Stomach smooth muscle (tissue), 2 donors: ENCODE measurements around the gene FOXK1.
"Not testable (repeated sequence)": the region's sequence is repeated elsewhere in the genome, so short reads cannot be mapped to it uniquely, and the experiment has no call there.

Experiments
- H3K27ac ChIP-seq: one replicate; pipeline ENCODE4 v1.7.0; 2013; ENCODE audit warnings: mild to moderate bottlenecking, low read length, inconsistent platforms
- H3K27me3 ChIP-seq, 2 donors: one replicate each; pipeline ENCODE4 v1.7.0; 2013; ENCODE audit warnings: low read length in 2 of 2; ENCODE audit not compliant: insufficient read depth in 2 of 2, control insufficient read depth in 1 of 2
- H3K36me3 ChIP-seq, 2 donors: one replicate each; pipeline ENCODE4 v1.7.0; 2013; ENCODE audit warnings: low read length in 2 of 2; ENCODE audit not compliant: control insufficient read depth in 2 of 2, insufficient read depth in 2 of 2
- H3K4me1 ChIP-seq: one replicate; pipeline ENCODE4 v1.7.0; 2013; ENCODE audit warnings: low read length; ENCODE audit not compliant: control insufficient read depth, insufficient read depth
- H3K4me3 ChIP-seq, 2 donors: one replicate each; pipeline ENCODE4 v1.7.0; 2013; ENCODE audit warnings: low read length in 2 of 2
- H3K9ac ChIP-seq, 2 donors: one replicate each; pipeline ENCODE4 v1.7.0; 2013; ENCODE audit warnings: low read length in 2 of 2, mild to moderate bottlenecking in 1 of 2
- H3K9me3 ChIP-seq, 2 donors: one replicate each; pipeline ENCODE4 v1.7.0; 2013; ENCODE audit warnings: low read length in 2 of 2; ENCODE audit not compliant: control insufficient read depth in 2 of 2
- donor health status: healthy.
- donor health status: Pancreatic carcinoma.

Gene FOXK1

GRCh38 chr7:4687956-4688355 lies 5.9 kb downstream of the FOXK1 start:
- H3K9me3 ChIP-seq = no peaks in the 10 kb centered on the region
- no peak overlapping the region for H3K4me3 ChIP-seq
- H3K36me3 ChIP-seq = no peaks in the 10 kb centered on the region
- H3K4me1 ChIP-seq = peaks cover 49% of the 10 kb centered on the region
- H3K27me3 ChIP-seq = no peaks in the 10 kb centered on the region
- no peak overlapping the region for H3K27ac ChIP-seq
- H3K9ac ChIP-seq = no peak overlapping the region

GRCh38 chr7:4689151-4689550 lies 7.1 kb downstream of the FOXK1 start:
- no peak overlapping the region for H3K9ac ChIP-seq
- H3K9me3 ChIP-seq = no peaks in the 10 kb centered on the region
- no peaks in the 10 kb centered on the region for H3K36me3 ChIP-seq
- H3K4me3 ChIP-seq = no peak overlapping the region
- H3K27ac ChIP-seq = no peak overlapping the region
- no peaks in the 10 kb centered on the region for H3K27me3 ChIP-seq
- H3K4me1 ChIP-seq = peaks cover 51% of the 10 kb centered on the region

GRCh38 chr7:4689668-4690067 lies 7.6 kb downstream of the FOXK1 start:
- peak overlapping the region in 1 of 2 donors; percentile 13 for H3K9ac ChIP-seq
- H3K4me3 ChIP-seq = peak overlapping the region in 1 of 2 donors; percentile 57
- H3K27ac ChIP-seq = peak overlapping the region; percentile 18
- H3K4me1 ChIP-seq = peaks cover 51% of the 10 kb centered on the region
- no peaks in the 10 kb centered on the region for H3K36me3 ChIP-seq
- no peaks in the 10 kb centered on the region for H3K9me3 ChIP-seq
- no peaks in the 10 kb centered on the region for H3K27me3 ChIP-seq

GRCh38 chr7:4690953-4691856 lies 9.1 kb downstream of the FOXK1 start:
- Histone ChIP-seq H3K4me1 (peaks cover 51% of the 10 kb centered on the region), H3K4me3 (no peak overlapping the region), H3K36me3 (no peaks in the 10 kb centered on the region), H3K27ac (no peak overlapping the region), H3K27me3 (no peaks in the 10 kb centered on the region), H3K9ac (no peak overlapping the region), H3K9me3 (no peaks in the 10 kb centered on the region)

GRCh38 chr7:4692055-4692454 lies 10.0 kb downstream of the FOXK1 start:
- Histone ChIP-seq H3K27ac (peak overlapping the region; percentile 53), H3K4me3 (no peak overlapping the region), H3K4me1 (peaks cover 52% of the 10 kb centered on the region), H3K9me3 (no peaks in the 10 kb centered on the region), H3K36me3 (no peaks in the 10 kb centered on the region), H3K27me3 (no peaks in the 10 kb centered on the region), H3K9ac (peak overlapping the region in 1 of 2 donors; percentile 6)

GRCh38 chr7:4692622-4693021 lies 10.5 kb downstream of the FOXK1 start:
- H3K4me3 ChIP-seq, H3K9me3 ChIP-seq, H3K27me3 ChIP-seq, H3K9ac ChIP-seq, H3K36me3 ChIP-seq: not testable (repeated sequence)
- Histone ChIP-seq H3K4me1 (peaks cover 51% of the 10 kb centered on the region), H3K27ac (peak overlapping the region; percentile 53)

- H3K27me3 ChIP-seq = no peaks in the 10 kb centered on the region
- no peak overlapping the region for H3K27ac ChIP-seq
- peaks cover 51% of the 10 kb centered on the region for H3K4me1 ChIP-seq
- no peak overlapping the region for H3K4me3 ChIP-seq
- no peak overlapping the region for H3K9ac ChIP-seq
- H3K36me3 ChIP-seq = no peaks in the 10 kb centered on the region
- H3K9me3 ChIP-seq = no peaks in the 10 kb centered on the region
Observed at GRCh38 chr7:4693152-4693551, 11.1 kb downstream of the FOXK1 start.

GRCh38 chr7:4693749-4694148 lies 11.7 kb downstream of the FOXK1 start:
- H3K27me3 ChIP-seq = no peaks in the 10 kb centered on the region
- no peaks in the 10 kb centered on the region for H3K9me3 ChIP-seq
- H3K4me1 ChIP-seq = peaks cover 52% of the 10 kb centered on the region
- H3K36me3 ChIP-seq = no peaks in the 10 kb centered on the region
- no peak overlapping the region for H3K9ac ChIP-seq
- no peak overlapping the region for H3K4me3 ChIP-seq
- peak overlapping the region; percentile 81 for H3K27ac ChIP-seq

- H3K36me3 ChIP-seq = no peaks in the 10 kb centered on the region
- peak overlapping the region; percentile 36 to 66 for H3K9ac ChIP-seq
- no peaks in the 10 kb centered on the region for H3K27me3 ChIP-seq
- peak overlapping the region; percentile 81 for H3K27ac ChIP-seq
- H3K4me3 ChIP-seq = peak overlapping the region; percentile 10 to 40
- no peaks in the 10 kb centered on the region for H3K9me3 ChIP-seq
- peaks cover 55% of the 10 kb centered on the region for H3K4me1 ChIP-seq
Observed at GRCh38 chr7:4694305-4694704, 12.2 kb downstream of the FOXK1 start.

GRCh38 chr7:4698707-4699275 lies 16.7 kb downstream of the FOXK1 start:
- Histone ChIP-seq H3K4me1 (peaks cover 59% of the 10 kb centered on the region), H3K9ac (peak overlapping the region in 1 of 2 donors; percentile 19), H3K9me3 (no peaks in the 10 kb centered on the region), H3K27ac (peak overlapping the region; percentile 73), H3K36me3 (no peaks in the 10 kb centered on the region), H3K27me3 (no peaks in the 10 kb centered on the region), H3K4me3 (no peak overlapping the region)

GRCh38 chr7:4699841-4700240 lies 17.7 kb downstream of the FOXK1 start:
- H3K9me3 ChIP-seq = no peaks in the 10 kb centered on the region
- H3K4me3 ChIP-seq = peak overlapping the region in 1 of 2 donors; percentile 15
- H3K27me3 ChIP-seq = no peaks in the 10 kb centered on the region
- H3K9ac ChIP-seq = peak overlapping the region in 1 of 2 donors; percentile 1
- H3K27ac ChIP-seq = peak overlapping the region; percentile 73
- H3K36me3 ChIP-seq = no peaks in the 10 kb centered on the region
- H3K4me1 ChIP-seq = peaks cover 51% of the 10 kb centered on the region
